Choroid plexus epithelial cell (primary cell): Measurements from ENCODE around the gene IL6R.

ENCODE experiments used
- DNase-seq: peaks from one replicate; pipeline ENCODE4 v3.0.0-alpha.2; 2010; ENCODE audit warnings: low read depth
- H3K4me3 ChIP-seq: 2 replicates; pipeline ENCODE4 v1.5.1; 2011; ENCODE audit warnings: low read depth, mild to moderate bottlenecking, control low read depth, low read length, moderate library complexity
- TF ChIP-seq, protein P1 (sequence below): conservative IDR thresholded peaks from 2 replicates; pipeline ENCODE4 v1.5.1; 2011; ENCODE audit warnings: low read depth, mild to moderate bottlenecking, control low read depth, inconsistent platforms, low read length, moderate library complexity

IL6R gene

DNA sequence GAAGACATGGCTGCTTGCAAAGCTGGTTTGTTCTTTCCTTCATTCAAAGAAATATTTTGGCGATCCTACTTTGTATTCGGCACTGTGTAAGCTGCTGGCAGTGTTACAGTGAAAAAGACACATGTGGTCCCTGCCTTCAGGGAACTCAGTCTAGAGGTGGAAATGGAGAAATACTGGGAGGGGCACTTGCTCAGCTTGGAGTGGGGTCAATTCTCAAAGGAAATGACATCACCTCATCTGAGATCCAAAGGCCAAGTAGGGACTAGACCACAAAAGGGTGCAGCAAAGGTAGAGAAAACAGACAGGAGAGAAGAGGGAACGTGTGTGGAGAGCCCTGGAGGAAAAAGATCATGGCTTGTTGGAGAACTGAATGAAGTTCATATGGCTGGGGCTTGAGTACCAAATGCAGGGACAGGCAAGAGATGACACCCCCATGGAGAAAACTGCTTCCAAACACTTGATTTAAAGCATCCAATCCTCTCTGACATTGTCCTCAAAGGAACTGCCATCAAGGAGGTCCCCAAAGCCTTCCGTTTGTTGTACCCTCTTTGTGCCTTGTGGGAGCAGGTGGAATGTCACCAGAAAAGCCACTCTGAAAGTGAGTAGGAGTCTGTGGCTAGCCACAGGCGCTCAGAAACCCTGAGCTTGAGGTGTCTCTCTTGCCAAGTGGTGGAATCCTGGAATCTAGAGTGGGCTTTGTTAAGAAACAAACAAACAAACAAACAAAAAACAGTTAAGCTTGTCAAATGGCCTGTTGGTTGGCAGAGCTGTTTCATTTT lies 48.6 kb downstream of the IL6R start:
- TF ChIP-seq, protein P1, sequence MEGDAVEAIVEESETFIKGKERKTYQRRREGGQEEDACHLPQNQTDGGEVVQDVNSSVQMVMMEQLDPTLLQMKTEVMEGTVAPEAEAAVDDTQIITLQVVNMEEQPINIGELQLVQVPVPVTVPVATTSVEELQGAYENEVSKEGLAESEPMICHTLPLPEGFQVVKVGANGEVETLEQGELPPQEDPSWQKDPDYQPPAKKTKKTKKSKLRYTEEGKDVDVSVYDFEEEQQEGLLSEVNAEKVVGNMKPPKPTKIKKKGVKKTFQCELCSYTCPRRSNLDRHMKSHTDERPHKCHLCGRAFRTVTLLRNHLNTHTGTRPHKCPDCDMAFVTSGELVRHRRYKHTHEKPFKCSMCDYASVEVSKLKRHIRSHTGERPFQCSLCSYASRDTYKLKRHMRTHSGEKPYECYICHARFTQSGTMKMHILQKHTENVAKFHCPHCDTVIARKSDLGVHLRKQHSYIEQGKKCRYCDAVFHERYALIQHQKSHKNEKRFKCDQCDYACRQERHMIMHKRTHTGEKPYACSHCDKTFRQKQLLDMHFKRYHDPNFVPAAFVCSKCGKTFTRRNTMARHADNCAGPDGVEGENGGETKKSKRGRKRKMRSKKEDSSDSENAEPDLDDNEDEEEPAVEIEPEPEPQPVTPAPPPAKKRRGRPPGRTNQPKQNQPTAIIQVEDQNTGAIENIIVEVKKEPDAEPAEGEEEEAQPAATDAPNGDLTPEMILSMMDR = no peak
- DNase-seq = peak; percentile 75
- H3K4me3 ChIP-seq = no peak overlapping the region

DNA sequence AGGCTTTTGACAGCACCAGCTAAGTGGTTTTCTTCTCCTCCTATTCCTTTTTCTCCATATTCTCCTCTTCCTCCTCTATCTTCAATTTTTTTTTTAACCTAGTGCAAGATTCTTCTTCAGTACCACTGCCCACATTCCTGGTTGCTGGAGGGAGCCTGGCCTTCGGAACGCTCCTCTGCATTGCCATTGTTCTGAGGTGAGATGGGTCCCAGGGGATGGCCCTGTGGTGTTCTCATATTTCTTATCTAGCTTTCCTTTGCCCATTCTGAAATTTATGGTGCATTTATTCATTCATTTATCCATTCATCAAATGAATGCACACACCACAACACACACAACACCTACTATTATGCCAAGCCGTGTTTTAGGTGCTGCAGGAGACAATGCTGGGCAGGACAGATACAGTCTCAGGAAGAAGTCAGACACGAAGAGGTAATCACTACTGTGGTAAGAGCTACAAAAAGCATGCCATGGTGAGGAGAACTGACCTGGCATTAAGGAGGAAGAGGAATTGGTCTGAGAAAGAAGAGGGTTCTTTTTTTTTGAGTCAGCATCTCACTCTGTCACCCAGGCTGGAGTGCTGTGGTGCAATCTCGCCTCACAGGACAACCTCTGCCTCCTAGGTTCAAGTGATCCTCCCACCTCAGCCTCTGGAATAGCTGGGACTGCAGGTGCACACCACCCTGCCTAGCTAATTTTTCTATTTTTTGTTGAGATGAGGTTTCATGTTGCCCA lies 49.4 kb downstream of the IL6R start:
- no peak for DNase-seq
- TF ChIP-seq, protein P1 = no peak
- H3K4me3 ChIP-seq = no peak overlapping the region

GRCh38 chr1:154456631-154457030 lies 51.5 kb downstream of the IL6R start:
- DNase-seq = peak; percentile 54
- no peak overlapping the region for H3K4me3 ChIP-seq
- TF ChIP-seq, protein P1 = no peak

DNA sequence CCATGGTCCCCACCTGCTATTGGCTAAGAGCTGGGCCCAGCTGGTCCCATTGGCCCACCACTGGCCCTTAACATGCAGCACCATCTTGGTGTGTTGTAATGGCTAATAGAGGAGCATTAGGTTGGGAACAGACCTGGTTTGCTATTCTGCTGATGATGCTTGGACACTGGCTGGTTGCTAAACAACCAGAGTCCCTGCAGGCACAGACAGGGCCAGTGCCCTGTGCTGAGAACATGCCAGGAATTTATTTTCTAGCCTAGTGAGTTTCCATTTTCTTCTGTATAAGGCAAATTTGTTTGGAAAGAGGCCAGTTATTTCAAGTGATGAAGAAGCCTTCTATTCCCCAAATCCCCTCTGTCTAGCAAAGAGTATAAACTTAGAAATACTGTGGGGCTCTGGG lies 53.9 kb downstream of the IL6R start:
- TF ChIP-seq, protein P1 = no peak
- no peak overlapping the region for H3K4me3 ChIP-seq
- no peak for DNase-seq

GRCh38 chr1:154460695-154461260 lies 55.6 kb downstream of the IL6R start:
- no peak overlapping the region for H3K4me3 ChIP-seq
- TF ChIP-seq, protein P1 = no peak
- DNase-seq = no peak

DNA sequence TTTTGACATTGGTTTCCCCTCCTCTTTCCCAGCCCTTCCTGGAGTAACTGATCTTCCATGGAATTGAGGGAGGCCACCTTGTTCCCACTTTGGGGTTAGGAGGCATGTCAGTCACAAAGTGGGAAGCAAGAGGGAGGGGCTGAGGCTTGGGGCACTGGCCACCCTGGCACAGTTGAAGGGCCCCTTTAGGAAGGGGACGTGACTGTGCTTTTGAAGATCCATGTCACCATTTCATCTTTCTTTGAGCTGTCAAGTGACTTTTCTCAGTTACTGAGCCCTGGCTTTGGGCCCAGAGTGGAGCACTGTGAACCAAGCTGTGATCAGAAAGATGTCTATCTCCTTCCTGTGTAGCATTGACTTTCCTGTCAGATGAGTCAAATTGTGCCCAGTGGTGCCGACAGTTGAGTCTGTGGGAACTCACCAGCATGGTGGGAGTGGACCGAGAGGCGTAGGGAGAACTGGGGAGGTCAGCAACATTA lies 58.4 kb downstream of the IL6R start:
- TF ChIP-seq, protein P1 = no peak
- peak; percentile 45 for DNase-seq
- H3K4me3 ChIP-seq = no peak overlapping the region
